ENCODE results near the gene LTB4R2.

Gene LTB4R2

GRCh38 chr14:24277606-24278321 lies 32.2 kb upstream of the LTB4R2 start:
- no peak for FAIRE-seq

- no peak for FAIRE-seq
These were observed 31.5 kb upstream of the LTB4R2 start for GRCh38 chr14:24278424-24278823.

GRCh38 chr14:24279301-24280186 lies 30.4 kb upstream of the LTB4R2 start:
- no peak for FAIRE-seq

- no peak for FAIRE-seq
These were observed 29.0 kb upstream of the LTB4R2 start for GRCh38 chr14:24280797-24281460.

GRCh38 chr14:24281636-24282035 lies 28.3 kb upstream of the LTB4R2 start:
- FAIRE-seq: no peak

- FAIRE-seq: no peak
These were observed 27.2 kb upstream of the LTB4R2 start for GRCh38 chr14:24282736-24283135.

- FAIRE-seq: no peak
These were observed 26.0 kb upstream of the LTB4R2 start for GRCh38 chr14:24283796-24284460.

GRCh38 chr14:24284501-24285035 lies 25.4 kb upstream of the LTB4R2 start:
- FAIRE-seq: no peak

GRCh38 chr14:24285351-24285750 lies 24.6 kb upstream of the LTB4R2 start:
- FAIRE-seq: no peak

GRCh38 chr14:24286996-24287395 lies 22.9 kb upstream of the LTB4R2 start:
- no peak for FAIRE-seq

- FAIRE-seq: no peak
These were observed 20.2 kb upstream of the LTB4R2 start for GRCh38 chr14:24289649-24290280.

- no peak for FAIRE-seq
These were observed 19.2 kb upstream of the LTB4R2 start for GRCh38 chr14:24290746-24291145.

- FAIRE-seq: no peak
These were observed 18.4 kb upstream of the LTB4R2 start for GRCh38 chr14:24291446-24292117.

- FAIRE-seq: no peak
These were observed 17.7 kb upstream of the LTB4R2 start for GRCh38 chr14:24292118-24292807.

GRCh38 chr14:24293525-24293924 lies 16.4 kb upstream of the LTB4R2 start:
- no peak for FAIRE-seq

GRCh38 chr14:24296341-24297157 lies 13.4 kb upstream of the LTB4R2 start:
- no peak for FAIRE-seq

GRCh38 chr14:24297190-24297964 lies 12.6 kb upstream of the LTB4R2 start:
- no peak for FAIRE-seq

- FAIRE-seq: no peak
These were observed 11.1 kb upstream of the LTB4R2 start for GRCh38 chr14:24298892-24299254.
